Measurements from ENCODE around the gene ALDOB. TPM values are rescaled to one million over a fixed set of nuclear protein-coding genes. Genes with fewer than 3 reads are reported as not detected.

Gene ALDOB
- total RNA-seq, 1 experiment from 2014 or later: 1.2 TPM

GRCh38 chr9:101480386-101480785, 44.8 kb upstream of the ALDOB start:
- no peak overlapping the region for H3K4me2 ChIP-seq (ENCODE audit: low read length)
- DNase-seq (ENCODE audit: low read depth, low spot score) (no peak), ATAC-seq (no peak)
- no peaks in the 10 kb centered on the region for H3K9me2 ChIP-seq (ENCODE audit: insufficient read depth)
- no peak overlapping the region for H3K27ac ChIP-seq (ENCODE audit: low read depth, low read length)
- H3K4me1 ChIP-seq (ENCODE audit: control insufficient read depth in 1 of 2, insufficient read depth in 2 of 2, low read length in 2 of 2): peaks cover 2 to 21% of the 10 kb centered on the region in 2 experiments; a peak in 3 of 4 replicates
- CTCF ChIA-PET: no interaction called here
- RAD21 ChIA-PET (ENCODE audit: low non-redundant PET in 1 of 2, low total read pairs in 2 of 2, uncharacterized antibody in 2 of 2, unreplicated experiment in 2 of 2): no interaction called here
- H4K20me1 ChIP-seq (ENCODE audit: insufficient read depth): no peaks in the 10 kb centered on the region
- H3K79me2 ChIP-seq (ENCODE audit: insufficient read depth, low read length): peaks cover 38% of the 10 kb centered on the region
- no peak overlapping the region for H3K9ac ChIP-seq (ENCODE audit: low read length)
- no peaks in the 10 kb centered on the region for H3K27me3 ChIP-seq (ENCODE audit: insufficient read depth, low read length)
- no peak overlapping the region for H3K4me3 ChIP-seq (replicated peaks in 1 of 2; ENCODE audit: low read depth in 1 of 2, low read length in 2 of 2)
- no peak overlapping the region for H2AFZ ChIP-seq (ENCODE audit: low read depth, low read length, poor library complexity, severe bottlenecking)
- intact Hi-C loops (cut with micrococcal nuclease): no loop called here
- H3K9me3 ChIP-seq (ENCODE audit: control insufficient read depth in 1 of 2, insufficient read depth in 1 of 2, low read depth in 1 of 2, low read length in 2 of 2): no peaks in the 10 kb centered on the region
- TF ChIP-seq SP1 (IDR thresholded peaks at IDR 0.05; ENCODE audit: low read depth) (no peak), ATF3 (IDR thresholded peaks at IDR 0.05) (no peak), EGR1 (IDR thresholded peaks at IDR 0.05; ENCODE audit: low read depth) (no peak), SRF (IDR thresholded peaks at IDR 0.05; ENCODE audit: low read depth) (no peak), ZBTB33 (IDR thresholded peaks at IDR 0.05; ENCODE audit: extremely low read depth, insufficient replicate concordance, low read length) (no peak), CTCF (IDR thresholded peaks at IDR 0.05 in 2 of 3, conservative IDR thresholded peaks at IDR 0.05 in 1 of 3; ENCODE audit: borderline replicate concordance in 1 of 3, insufficient read depth in 1 of 3, low read depth in 2 of 3, low read length in 2 of 3) (no peak), FOSL1 (IDR thresholded peaks at IDR 0.05; ENCODE audit: low read depth) (no peak), REST (IDR thresholded peaks at IDR 0.05; ENCODE audit: low read depth) (no peak), EZH2phosphoT487 (IDR thresholded peaks at IDR 0.05; ENCODE audit: borderline replicate concordance) (no peak), YY1 (IDR thresholded peaks at IDR 0.05; ENCODE audit: extremely low read depth, insufficient replicate concordance, low read depth, low read length) (no peak), TCF7L2 (IDR thresholded peaks at IDR 0.05; ENCODE audit: borderline replicate concordance, extremely low read depth, insufficient read depth, insufficient read length) (no peak), ZFX (IDR thresholded peaks at IDR 0.05) (no peak), EZH2 (IDR thresholded peaks at IDR 0.05) (no peak), ZNF274 (IDR thresholded peaks at IDR 0.05; ENCODE audit: low read depth, low read length) (no peak)
- POLR2A ChIA-PET: no interaction called here
- BruUV-seq (replicated peaks): no TSS peak
- peaks cover 0 to 3% of the 10 kb centered on the region in 2 experiments; a peak in 2 of 4 replicates for H3K36me3 ChIP-seq (ENCODE audit: control insufficient read depth in 1 of 2, insufficient read depth in 2 of 2, low read length in 2 of 2)
